ENCODE results near the gene PCNX2. TPM values are rescaled to one million over a fixed set of nuclear protein-coding genes. Genes with fewer than 3 reads are reported as not detected.

The PCNX2 gene
- total RNA-seq, 2 donors from 2014 or later: 11.2 to 26.0 TPM

GRCh38 chr1:232980355-232980978, 315.1 kb downstream of the PCNX2 start:
- peaks cover 8 to 42% of the 10 kb centered on the region in 2 donors for H3K36me3 Mint-ChIP-seq
- DNase-seq (ENCODE audit: low spot score in 2 of 2) (no peak), ATAC-seq (no peak)
- H3K9me3 Mint-ChIP-seq: peaks cover 0 to 4% of the 10 kb centered on the region in 2 donors
- peak overlapping the region; percentile 30 to 84 for H3K27ac Mint-ChIP-seq

- ATAC-seq (no peak), DNase-seq (ENCODE audit: low spot score in 2 of 2) (no peak)
- Mint-ChIP-seq H3K27ac (peak overlapping the region; percentile 30 to 85), H3K9me3 (peaks cover 0 to 11% of the 10 kb centered on the region in 2 donors), H3K36me3 (peaks cover 15 to 51% of the 10 kb centered on the region in 2 donors)
Measured at GRCh38 chr1:232979558-232979957, 316.0 kb downstream of the PCNX2 start.

DNA sequence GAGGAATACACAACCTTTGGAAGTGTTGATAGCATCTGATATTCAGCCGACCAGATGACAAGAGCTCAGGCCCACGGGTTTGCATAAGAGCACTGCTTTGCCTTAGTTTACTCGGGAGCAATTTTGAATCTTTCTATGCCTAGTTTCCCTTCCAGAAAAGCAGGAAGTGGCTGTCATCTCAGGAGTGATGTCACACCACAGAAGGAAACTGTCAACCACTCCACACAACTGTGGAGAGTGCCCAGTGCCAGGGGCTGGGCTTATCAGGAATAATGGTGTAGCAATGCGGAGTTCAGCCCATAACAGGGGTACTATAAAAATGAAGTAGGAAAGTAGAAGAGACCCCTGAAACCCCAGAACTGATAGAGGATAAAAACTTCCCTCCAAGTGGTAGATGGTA, 316.7 kb downstream of the PCNX2 start:
- peaks cover 4 to 17% of the 10 kb centered on the region in 2 donors for H3K9me3 Mint-ChIP-seq
- ATAC-seq: no peak
- peak overlapping the region; percentile 19 to 94 for H3K27ac Mint-ChIP-seq
- peaks cover 21 to 58% of the 10 kb centered on the region in 2 donors for H3K36me3 Mint-ChIP-seq
- no peak for DNase-seq (ENCODE audit: low spot score in 2 of 2)

DNA sequence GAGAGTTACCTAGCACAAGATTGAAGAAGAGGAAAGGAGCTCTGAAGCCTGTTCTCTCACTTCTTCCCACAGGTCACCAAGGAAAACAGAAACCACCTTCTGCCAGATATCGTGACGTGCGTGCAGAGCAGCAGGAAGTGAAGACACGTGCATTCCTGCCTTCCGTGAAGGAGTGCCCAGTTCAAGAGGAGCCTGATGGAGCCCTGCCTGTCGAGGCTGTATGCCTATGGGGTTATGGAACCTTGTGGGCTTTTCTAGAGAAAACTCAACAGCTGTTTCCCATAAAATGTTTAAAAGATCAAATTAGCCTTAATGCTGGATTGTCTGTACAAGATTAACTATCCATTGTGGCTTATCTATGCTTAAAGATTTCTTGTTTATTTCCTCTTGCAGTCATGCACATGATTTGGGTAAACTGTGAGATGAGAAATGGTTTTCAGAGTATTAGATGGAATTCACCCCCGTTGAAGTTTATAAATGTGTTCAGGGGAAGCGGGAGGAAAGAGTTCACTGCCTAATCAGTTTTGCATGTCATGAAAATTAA, 317.4 kb downstream of the PCNX2 start:
- DNase-seq (ENCODE audit: low spot score in 2 of 2) (no peak), ATAC-seq (peak in 1 of 2 donors; percentile 81)
- peaks cover 11 to 23% of the 10 kb centered on the region in 2 donors for H3K9me3 Mint-ChIP-seq
- H3K27ac Mint-ChIP-seq: peak overlapping the region; percentile 71 to 94
- H3K36me3 Mint-ChIP-seq: peaks cover 28 to 65% of the 10 kb centered on the region in 2 donors

DNA sequence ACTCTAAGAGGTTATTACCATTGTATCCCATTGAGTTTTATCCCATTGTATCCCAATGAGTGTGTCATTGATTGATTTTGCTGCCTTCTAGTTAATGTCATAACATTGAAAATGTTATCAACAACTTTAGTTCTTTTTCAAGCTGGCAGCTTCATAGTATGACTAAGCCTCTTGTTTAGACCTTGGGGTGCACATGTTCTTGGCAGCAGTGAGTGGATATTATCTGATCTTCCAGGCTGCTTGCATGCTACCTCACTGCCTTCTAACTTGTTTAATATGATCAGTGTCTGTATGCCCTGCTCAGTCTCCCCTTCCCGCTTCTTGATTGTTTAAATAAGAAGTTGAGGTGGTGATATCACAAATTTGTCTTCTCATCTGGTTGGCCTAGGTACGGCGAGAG, 320.6 kb downstream of the PCNX2 start:
- H3K9me3 Mint-ChIP-seq: peaks cover 18 to 40% of the 10 kb centered on the region in 2 donors
- no peak overlapping the region for H3K27ac Mint-ChIP-seq
- peaks cover 49 to 87% of the 10 kb centered on the region in 2 donors for H3K36me3 Mint-ChIP-seq
- DNase-seq (ENCODE audit: low spot score in 2 of 2): no peak
- ATAC-seq: no peak

GRCh38 chr1:232973652-232974611, 321.6 kb downstream of the PCNX2 start:
- H3K9me3 Mint-ChIP-seq: peaks cover 18 to 40% of the 10 kb centered on the region in 2 donors
- peaks cover 55 to 93% of the 10 kb centered on the region in 2 donors for H3K36me3 Mint-ChIP-seq
- no peak for DNase-seq (ENCODE audit: low spot score in 2 of 2)
- no peak for ATAC-seq
- H3K27ac Mint-ChIP-seq: no peak overlapping the region

- H3K9me3 Mint-ChIP-seq: peaks cover 18 to 37% of the 10 kb centered on the region in 2 donors
- ATAC-seq: no peak
Measured at GRCh38 chr1:232970508-232970907, 325.0 kb downstream of the PCNX2 start.

DNA sequence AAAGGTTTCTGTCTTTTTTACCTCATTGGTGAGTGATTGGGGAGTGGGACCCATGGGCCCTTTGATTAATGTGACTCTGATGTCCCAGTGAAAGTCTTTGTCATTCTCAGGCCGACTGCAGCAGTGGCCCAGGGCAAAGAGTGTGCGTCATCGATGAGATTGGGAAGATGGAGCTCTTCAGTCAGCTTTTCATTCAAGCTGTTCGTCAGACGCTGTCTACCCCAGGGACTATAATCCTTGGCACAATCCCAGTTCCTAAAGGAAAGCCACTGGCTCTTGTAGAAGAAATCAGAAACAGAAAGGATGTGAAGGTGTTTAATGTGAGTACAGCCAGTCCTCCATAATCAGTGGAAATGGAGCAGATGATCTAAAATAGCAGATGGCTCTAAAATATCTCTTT, 325.7 kb downstream of the PCNX2 start:
- DNase-seq (ENCODE audit: low spot score in 2 of 2) (no peak), ATAC-seq (no peak)
- Mint-ChIP-seq H3K36me3 (peaks cover 42 to 62% of the 10 kb centered on the region in 2 donors), H3K9me3 (peaks cover 18 to 32% of the 10 kb centered on the region in 2 donors), H3K27ac (peak overlapping the region in 1 of 2 donors; percentile 77)

More at GRCh38 chr1:232970508-232970907, 325.0 kb downstream of the PCNX2 start:
- peak overlapping the region in 1 of 2 donors; percentile 33 for H3K27ac Mint-ChIP-seq
- peaks cover 47 to 69% of the 10 kb centered on the region in 2 donors for H3K36me3 Mint-ChIP-seq
- no peak for DNase-seq (ENCODE audit: low spot score in 2 of 2)

DNA sequence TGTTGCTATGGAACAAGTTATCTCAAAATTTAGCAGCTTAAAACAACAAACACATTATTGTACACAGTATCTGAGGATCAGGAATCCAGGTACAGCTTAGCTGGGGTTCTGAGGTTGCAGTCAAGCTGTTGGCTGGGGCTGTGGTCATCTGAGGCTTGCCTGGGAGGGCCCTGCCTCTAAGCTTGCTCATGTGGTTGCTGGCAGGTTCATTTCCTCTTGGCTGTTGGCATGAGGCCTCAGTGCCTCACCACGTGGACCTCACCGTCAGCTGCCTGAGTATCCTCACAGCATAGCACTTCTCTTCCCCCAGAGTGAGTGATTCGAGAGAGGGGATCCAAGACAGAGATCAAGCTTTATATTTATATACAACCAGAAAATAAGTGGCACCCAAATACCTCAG, 326.6 kb downstream of the PCNX2 start:
- H3K9me3 Mint-ChIP-seq: peaks cover 16 to 25% of the 10 kb centered on the region in 2 donors
- H3K36me3 Mint-ChIP-seq: peaks cover 36 to 53% of the 10 kb centered on the region in 2 donors
- DNase-seq (ENCODE audit: low spot score in 2 of 2): no peak
- no peak overlapping the region for H3K27ac Mint-ChIP-seq
- peak in 1 of 2 donors; percentile 50 for ATAC-seq

DNA sequence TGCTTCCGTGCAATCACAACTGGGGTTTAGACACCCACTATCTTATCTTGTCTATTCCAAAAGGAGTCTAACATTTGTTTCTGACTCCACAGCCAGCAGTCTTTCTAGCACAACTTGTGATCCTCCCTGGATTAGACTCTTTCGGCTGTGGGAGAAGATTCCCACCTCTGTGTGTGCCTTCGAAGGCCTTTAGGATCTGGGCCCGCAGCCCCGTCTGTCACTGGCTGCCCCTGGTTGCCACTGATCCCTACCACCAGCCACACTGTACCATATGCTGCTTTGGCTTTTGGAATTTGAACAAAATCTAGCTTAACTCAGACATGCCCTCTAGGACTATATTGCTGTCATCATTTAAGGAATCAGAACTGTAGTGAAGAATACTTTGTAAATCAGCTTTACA, 327.1 kb downstream of the PCNX2 start:
- Mint-ChIP-seq H3K9me3 (peaks cover 10 to 19% of the 10 kb centered on the region in 2 donors), H3K27ac (no peak overlapping the region), H3K36me3 (peaks cover 30 to 48% of the 10 kb centered on the region in 2 donors)
- DNase-seq (ENCODE audit: low spot score in 2 of 2) (no peak), ATAC-seq (no peak)

DNA sequence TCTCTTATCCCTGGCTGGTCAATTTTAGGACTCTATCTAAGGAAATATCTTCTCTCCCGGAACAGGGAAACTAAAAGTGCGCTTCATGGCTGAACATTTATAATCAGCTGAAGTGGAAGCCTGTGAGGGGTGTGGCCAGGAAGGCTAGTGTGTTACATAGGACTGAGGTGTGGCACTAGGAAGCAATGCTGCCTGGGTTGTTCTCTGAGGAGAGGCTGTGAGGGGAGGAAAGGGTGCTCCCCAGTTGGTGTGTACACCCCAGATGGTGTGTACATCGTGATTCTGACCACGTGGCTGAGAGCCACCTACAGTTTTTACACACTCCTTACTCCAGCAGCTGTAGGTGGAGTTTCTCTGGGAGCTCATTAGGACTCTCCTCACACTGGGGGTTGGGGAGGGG, 328.9 kb downstream of the PCNX2 start:
- peaks cover 15 to 39% of the 10 kb centered on the region in 2 donors for H3K36me3 Mint-ChIP-seq
- H3K27ac Mint-ChIP-seq: no peak overlapping the region
- ATAC-seq (no peak), DNase-seq (ENCODE audit: low spot score in 2 of 2) (no peak)
- peaks cover 0 to 4% of the 10 kb centered on the region in 2 donors for H3K9me3 Mint-ChIP-seq

- Mint-ChIP-seq H3K27ac (no peak overlapping the region), H3K36me3 (peaks cover 7 to 32% of the 10 kb centered on the region in 2 donors), H3K9me3 (no peaks in the 10 kb centered on the region)
- no peak for ATAC-seq
- DNase-seq (ENCODE audit: low spot score in 2 of 2): no peak
Measured at GRCh38 chr1:232965912-232966217, 329.7 kb downstream of the PCNX2 start.

- ATAC-seq (peak; percentile 64 to 65), DNase-seq (ENCODE audit: low spot score in 2 of 2) (no peak)
- no peaks in the 10 kb centered on the region for H3K9me3 Mint-ChIP-seq
- H3K27ac Mint-ChIP-seq: peak overlapping the region; percentile 22 to 49
- peaks cover 6 to 30% of the 10 kb centered on the region in 2 donors for H3K36me3 Mint-ChIP-seq
Measured at GRCh38 chr1:232965124-232965911, 330.2 kb downstream of the PCNX2 start.

DNA sequence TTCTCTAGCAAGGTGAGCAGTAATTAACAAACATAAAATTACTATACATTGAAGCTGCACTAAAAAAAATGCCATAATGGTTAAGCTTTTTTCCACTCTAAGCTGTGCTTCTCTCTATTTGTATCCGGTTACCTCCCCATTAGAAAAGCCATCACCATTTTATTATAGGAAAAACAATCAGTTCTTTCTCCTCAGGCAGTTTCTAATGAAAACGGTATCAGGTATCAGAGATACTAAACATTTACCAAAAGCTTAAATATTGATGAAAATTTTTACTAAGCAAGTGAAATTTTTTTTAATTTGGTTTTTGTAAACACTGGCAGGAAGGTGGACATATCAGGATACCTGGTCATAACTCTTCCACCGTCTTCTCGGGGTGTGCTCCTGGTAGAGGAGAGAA, 330.9 kb downstream of the PCNX2 start:
- DNase-seq (ENCODE audit: low spot score in 2 of 2): no peak
- Mint-ChIP-seq H3K27ac (no peak overlapping the region), H3K9me3 (no peaks in the 10 kb centered on the region), H3K36me3 (peaks cover 3 to 26% of the 10 kb centered on the region in 2 donors)
- no peak for ATAC-seq

DNA sequence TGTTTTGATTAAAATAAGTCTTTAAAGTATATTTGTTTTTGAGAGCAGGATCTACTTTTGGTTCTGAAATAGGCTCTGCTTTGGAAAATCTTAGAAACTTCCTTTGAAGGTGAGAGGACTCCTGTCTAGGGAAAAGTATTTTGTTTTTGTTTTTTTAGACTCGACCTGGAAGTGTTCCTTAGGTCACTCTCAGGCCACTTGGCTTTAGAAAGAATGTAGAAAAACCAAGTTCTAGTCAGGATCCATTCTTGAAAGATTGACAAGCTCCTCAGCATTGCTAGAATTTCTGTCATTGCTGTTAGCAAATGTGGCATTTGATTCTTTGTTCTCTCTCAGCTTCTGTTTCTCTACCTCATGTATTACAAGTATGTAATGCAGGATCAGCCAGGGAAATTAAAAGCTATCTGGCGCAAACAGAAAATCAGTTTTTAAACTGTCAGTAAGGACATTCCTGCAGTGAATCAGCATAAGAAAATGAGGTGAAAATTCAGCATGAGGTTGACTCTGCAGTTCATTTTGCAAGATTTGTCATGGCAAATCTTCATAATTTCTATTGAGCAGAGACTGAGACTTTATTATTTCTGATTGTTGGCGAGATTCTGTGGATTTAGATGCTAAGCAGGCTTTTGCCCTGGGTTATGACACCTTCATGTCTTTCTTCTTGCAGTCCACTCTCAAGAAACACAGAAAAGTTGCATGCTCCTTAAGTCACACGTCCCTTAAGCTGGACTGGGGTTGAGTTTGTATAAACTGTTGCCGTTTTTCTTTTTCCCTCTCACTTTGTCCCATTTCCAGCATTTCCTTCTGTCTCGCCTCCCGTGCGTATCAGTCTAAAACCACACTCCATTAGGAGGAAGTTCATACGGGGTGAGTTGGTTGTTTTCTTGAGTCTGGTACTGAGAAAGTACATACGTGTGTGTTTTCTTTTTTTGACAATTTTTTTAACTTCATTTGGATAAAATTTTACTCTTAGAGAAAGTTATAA, 332.5 kb downstream of the PCNX2 start:
- DNase-seq (ENCODE audit: low spot score in 2 of 2) (no peak), ATAC-seq (no peak)
- Mint-ChIP-seq H3K9me3 (peaks cover 4 to 6% of the 10 kb centered on the region in 2 donors), H3K36me3 (peaks cover 8 to 34% of the 10 kb centered on the region in 2 donors), H3K27ac (no peak overlapping the region)

Measured in activated naive CD4-positive, alpha-beta T cell treated with anti-CD3 and anti-CD28 coated beads, Interleukin-2, amount 50 U/mL, for 72 hours (primary cell).